ENCODE measurements around the gene GAS2L3.

GAS2L3 gene

GRCh38 chr12:100668945-100669536 is 95.6 kb downstream of the GAS2L3 start:
- DNase-seq: peak; percentile 47

GRCh38 chr12:100669922-100670321 is 96.4 kb downstream of the GAS2L3 start:
- DNase-seq: no peak

GRCh38 chr12:100671396-100672074 is 98.1 kb downstream of the GAS2L3 start:
- no peak for DNase-seq

- DNase-seq: no peak
Observed at GRCh38 chr12:100672075-100672592, 98.7 kb downstream of the GAS2L3 start.

GRCh38 chr12:100674036-100674888 is 100.8 kb downstream of the GAS2L3 start:
- DNase-seq: no peak

Data from left hindlimb (tissue), 1 donor.